ENCODE measurements around the gene MESD. TPM values are rescaled to one million over a fixed set of nuclear protein-coding genes. Genes with fewer than 3 reads are reported as not detected.

MESD gene
- total RNA-seq, 4 donors from 2014 or later: 18.8 to 22.7 (median 21.5) TPM

GRCh38 chr15:80915472-80915871, 74.1 kb downstream of the MESD start:
- TF ChIP-seq CTCF (IDR thresholded peaks at IDR 0.05; ENCODE audit: low read depth): no peak

GRCh38 chr15:80913541-80913940, 76.1 kb downstream of the MESD start:
- no peak for TF ChIP-seq CTCF (IDR thresholded peaks at IDR 0.05; ENCODE audit: low read depth)

- no peak for TF ChIP-seq CTCF (IDR thresholded peaks at IDR 0.05; ENCODE audit: low read depth)
These were observed 76.9 kb downstream of the MESD start for GRCh38 chr15:80912673-80913072.

- no peak for TF ChIP-seq CTCF (IDR thresholded peaks at IDR 0.05; ENCODE audit: low read depth)
These were observed 77.8 kb downstream of the MESD start for GRCh38 chr15:80911821-80912220.

GRCh38 chr15:80906159-80906766, 83.4 kb downstream of the MESD start:
- no peak for TF ChIP-seq CTCF (IDR thresholded peaks at IDR 0.05; ENCODE audit: low read depth)

GRCh38 chr15:80904998-80905397, 84.6 kb downstream of the MESD start:
- TF ChIP-seq CTCF (IDR thresholded peaks at IDR 0.05; ENCODE audit: low read depth): no peak

- TF ChIP-seq CTCF (IDR thresholded peaks at IDR 0.05; ENCODE audit: low read depth): no peak
These were observed 87.3 kb downstream of the MESD start for GRCh38 chr15:80902298-80902801.
